ENCODE results near the gene GUSB.

Gene GUSB

DNA sequence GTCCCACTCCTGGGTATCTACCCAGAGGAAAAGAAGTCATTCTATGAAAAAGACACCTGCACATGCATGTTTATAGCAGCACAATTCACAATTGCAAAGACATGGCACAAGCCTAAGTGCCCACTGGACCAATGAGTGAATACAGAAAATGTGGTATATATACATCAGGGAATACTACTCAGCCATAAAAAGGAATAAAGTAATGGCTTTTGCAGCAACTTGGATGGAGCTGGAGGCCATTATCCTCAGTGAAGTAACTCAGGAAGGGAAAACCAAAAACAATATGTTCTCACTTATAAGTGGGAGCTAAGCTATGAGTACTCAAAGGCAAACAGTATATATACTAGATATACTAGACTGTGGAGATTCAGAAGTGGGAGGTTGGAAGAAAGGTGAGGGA lies 55.4 kb downstream of the GUSB start:
- DNase-seq, result no peak

DNA sequence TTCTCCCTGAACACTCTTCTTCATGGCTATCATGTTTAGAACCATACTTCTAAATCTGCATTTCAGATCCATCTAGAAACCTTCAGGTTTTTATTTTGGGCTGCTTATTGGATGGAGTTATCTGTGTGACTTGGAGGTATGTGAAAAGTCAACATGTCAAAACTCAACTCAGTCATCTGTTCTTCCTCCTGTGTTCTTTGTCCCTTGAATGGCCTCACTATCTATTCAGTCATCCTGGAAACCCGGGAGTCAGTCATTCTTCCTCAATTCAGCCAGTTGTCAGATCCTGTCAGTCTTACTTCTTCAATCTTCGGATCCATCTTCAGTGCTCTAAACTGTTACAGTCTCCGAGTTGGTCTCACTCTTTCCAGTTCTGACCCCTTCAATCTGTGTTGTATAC lies 57.0 kb downstream of the GUSB start:
- no peak for DNase-seq

GRCh38 chr7:65924193-65924592 lies 57.8 kb downstream of the GUSB start:
- DNase-seq, result no peak

GRCh38 chr7:65923316-65923715 lies 58.7 kb downstream of the GUSB start:
- DNase-seq, result no peak

- no peak for DNase-seq
Measured at GRCh38 chr7:65915921-65916657, 65.9 kb downstream of the GUSB start.

DNA sequence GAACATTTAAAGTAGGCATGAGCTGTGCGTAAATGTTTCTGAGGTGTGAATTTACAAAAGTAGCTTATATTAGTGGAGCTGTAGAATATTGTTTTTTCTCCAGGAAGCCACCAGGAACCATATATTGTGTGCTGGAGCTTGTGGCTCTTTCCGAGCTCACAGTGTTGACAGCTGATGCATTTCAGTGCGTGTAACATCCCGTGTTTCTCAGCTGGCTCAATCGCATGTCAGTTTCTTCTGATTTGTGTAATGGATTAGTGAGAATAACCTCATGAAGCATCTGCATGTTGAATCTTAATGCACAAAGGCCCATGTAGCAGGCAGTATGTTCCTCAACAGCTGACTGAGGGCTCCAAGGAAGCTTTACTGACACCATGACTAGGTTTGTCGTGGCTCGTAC lies 69.8 kb downstream of the GUSB start:
- DNase-seq, result no peak
